Hepatocyte (in vitro differentiated cells): ENCODE measurements around the gene COX6A1.

Experiments
- EZH2 ChIP-seq: fragments of 200-600 bp; sonication (generic); IDR thresholded peaks from 2 replicates; pipeline ENCODE4 v1.6.1; 2016; ENCODE audit warnings: antibody characterized with exemption, mild to moderate bottlenecking, borderline replicate concordance
- EZH2phosphoT487 ChIP-seq: fragments of 200-600 bp; sonication (generic); IDR thresholded peaks from one replicate; pipeline ENCODE4 v1.6.1; 2018; ENCODE audit warnings: antibody characterized with exemption, mild to moderate bottlenecking, low read depth, moderate library complexity; ENCODE audit not compliant: unreplicated experiment, severe bottlenecking
- TF ChIP-seq, protein P1 (sequence below): fragments of 200-600 bp; sonication (generic); IDR thresholded peaks from 2 replicates; pipeline ENCODE4 v1.5.1; 2016; ENCODE audit warnings: antibody characterized with exemption, mild to moderate bottlenecking; ENCODE audit not compliant: poor library complexity

DNA sequence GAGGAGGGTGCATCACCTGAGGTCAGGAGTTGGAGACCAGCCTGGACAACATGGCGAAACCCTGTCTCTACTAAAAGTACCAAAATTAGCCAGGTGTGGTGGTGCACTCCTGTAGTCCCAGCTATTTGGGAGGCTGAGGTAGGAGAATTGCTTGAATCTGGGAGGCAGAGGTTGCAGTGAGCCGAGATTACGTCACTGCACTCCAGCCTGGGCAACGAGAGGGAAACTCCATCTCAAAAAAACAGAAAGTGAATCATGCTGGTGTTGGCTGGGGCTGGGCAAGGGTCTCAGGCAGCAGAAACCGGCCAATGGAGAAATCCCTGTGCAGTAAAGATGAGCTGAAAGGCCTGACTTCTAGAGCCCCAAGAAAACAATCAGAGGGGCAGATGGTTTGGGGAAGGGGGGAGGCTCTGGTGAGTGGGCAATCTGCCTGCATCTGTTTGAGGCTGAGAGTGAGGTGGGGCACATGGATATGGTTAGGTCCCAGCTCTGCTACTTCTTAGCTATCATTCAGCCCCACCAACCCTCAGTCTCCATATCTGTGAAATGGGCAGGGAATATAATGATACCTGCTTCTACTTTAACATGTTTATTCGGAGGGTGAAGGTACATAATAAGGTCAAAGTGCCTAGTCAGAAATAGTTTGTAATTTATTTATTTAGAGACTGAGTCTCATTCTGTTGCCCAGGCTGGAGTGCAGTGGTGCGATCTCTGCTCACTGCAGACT lies 21.3 kb upstream of the COX6A1 start:
- TF ChIP-seq, protein P1, sequence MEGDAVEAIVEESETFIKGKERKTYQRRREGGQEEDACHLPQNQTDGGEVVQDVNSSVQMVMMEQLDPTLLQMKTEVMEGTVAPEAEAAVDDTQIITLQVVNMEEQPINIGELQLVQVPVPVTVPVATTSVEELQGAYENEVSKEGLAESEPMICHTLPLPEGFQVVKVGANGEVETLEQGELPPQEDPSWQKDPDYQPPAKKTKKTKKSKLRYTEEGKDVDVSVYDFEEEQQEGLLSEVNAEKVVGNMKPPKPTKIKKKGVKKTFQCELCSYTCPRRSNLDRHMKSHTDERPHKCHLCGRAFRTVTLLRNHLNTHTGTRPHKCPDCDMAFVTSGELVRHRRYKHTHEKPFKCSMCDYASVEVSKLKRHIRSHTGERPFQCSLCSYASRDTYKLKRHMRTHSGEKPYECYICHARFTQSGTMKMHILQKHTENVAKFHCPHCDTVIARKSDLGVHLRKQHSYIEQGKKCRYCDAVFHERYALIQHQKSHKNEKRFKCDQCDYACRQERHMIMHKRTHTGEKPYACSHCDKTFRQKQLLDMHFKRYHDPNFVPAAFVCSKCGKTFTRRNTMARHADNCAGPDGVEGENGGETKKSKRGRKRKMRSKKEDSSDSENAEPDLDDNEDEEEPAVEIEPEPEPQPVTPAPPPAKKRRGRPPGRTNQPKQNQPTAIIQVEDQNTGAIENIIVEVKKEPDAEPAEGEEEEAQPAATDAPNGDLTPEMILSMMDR: no peak
- TF ChIP-seq EZH2 (no peak), EZH2phosphoT487 (no peak)
